DND-41 (cell line): ENCODE results near the gene ANKRD18A.

Experiments used
- CTCF ChIP-seq: IDR thresholded peaks from 2 replicates; pipeline ENCODE4 v1.5.1; 2012; ENCODE audit warnings: borderline replicate concordance, low read length, moderate library complexity, mild to moderate bottlenecking; ENCODE audit not compliant: poor library complexity, severe bottlenecking; ENCODE audit errors: extremely low read depth
- EZH2 ChIP-seq: IDR thresholded peaks from 3 replicates; pipeline ENCODE4 v1.6.1; 2012; ENCODE audit warnings: borderline replicate concordance, low read depth, mild to moderate bottlenecking, moderate library complexity, low read length, inconsistent platforms; ENCODE audit not compliant: severe bottlenecking

GRCh38 chr9:38529317-38529716, 91.1 kb downstream of the ANKRD18A start:
- TF ChIP-seq CTCF (no peak), EZH2 (no peak)
